ENCODE results near the gene SP100.

The SP100 gene

DNA sequence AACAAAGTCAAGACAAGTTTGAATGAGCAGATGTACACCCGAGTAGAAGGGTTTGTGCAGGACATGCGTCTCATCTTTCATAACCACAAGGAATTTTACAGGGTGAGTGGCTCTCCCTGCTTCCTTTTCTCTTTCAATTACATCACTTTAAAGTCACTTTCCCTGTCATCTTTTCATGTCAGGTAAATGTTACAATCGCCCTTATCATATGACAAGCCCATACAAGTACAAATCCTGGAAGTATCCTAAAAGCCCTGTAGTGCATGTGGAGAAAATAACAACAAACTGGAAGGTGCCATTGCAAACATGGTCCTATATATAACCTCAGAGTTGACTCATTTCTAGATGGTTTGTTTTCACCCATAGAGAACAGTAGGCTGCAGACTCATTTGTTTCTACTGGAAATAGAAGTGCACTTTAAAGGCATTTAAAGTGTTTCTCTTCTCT is 126.0 kb downstream of the SP100 start (continued):
- TF ChIP-seq, protein P1, sequence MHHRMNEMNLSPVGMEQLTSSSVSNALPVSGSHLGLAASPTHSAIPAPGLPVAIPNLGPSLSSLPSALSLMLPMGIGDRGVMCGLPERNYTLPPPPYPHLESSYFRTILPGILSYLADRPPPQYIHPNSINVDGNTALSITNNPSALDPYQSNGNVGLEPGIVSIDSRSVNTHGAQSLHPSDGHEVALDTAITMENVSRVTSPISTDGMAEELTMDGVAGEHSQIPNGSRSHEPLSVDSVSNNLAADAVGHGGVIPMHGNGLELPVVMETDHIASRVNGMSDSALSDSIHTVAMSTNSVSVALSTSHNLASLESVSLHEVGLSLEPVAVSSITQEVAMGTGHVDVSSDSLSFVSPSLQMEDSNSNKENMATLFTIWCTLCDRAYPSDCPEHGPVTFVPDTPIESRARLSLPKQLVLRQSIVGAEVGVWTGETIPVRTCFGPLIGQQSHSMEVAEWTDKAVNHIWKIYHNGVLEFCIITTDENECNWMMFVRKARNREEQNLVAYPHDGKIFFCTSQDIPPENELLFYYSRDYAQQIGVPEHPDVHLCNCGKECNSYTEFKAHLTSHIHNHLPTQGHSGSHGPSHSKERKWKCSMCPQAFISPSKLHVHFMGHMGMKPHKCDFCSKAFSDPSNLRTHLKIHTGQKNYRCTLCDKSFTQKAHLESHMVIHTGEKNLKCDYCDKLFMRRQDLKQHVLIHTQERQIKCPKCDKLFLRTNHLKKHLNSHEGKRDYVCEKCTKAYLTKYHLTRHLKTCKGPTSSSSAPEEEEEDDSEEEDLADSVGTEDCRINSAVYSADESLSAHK (tag by site-specific recombination; IDR thresholded peaks at IDR 0.05): no peak

GRCh38 chr2:230542751-230543150 is 126.8 kb downstream of the SP100 start:
- POLR2A ChIA-PET: no interaction called here
- H3K4me3 ChIP-seq (ENCODE audit: low read depth, low read length): no peak overlapping the region
- no peaks in the 10 kb centered on the region for H3K4me1 ChIP-seq (ENCODE audit: control insufficient read depth, insufficient read depth, low read length)
- no peaks in the 10 kb centered on the region for H3K36me3 ChIP-seq (ENCODE audit: control insufficient read depth in 2 of 2, insufficient read depth in 1 of 2, low read length in 2 of 2)
- CTCF ChIA-PET: no interaction called here
- TF ChIP-seq ZNF416 (tag by site-specific recombination; IDR thresholded peaks at IDR 0.05) (no peak), FEZF1 (tag by site-specific recombination; IDR thresholded peaks at IDR 0.05) (no peak), ZNF76 (tag by site-specific recombination; IDR thresholded peaks at IDR 0.05; ENCODE audit: borderline replicate concordance, low read depth) (no peak), ZNF670 (tag by site-specific recombination; IDR thresholded peaks at IDR 0.05; ENCODE audit: low read depth) (no peak), ZNF19 (tag by site-specific recombination; IDR thresholded peaks at IDR 0.05; ENCODE audit: low read depth) (no peak)
- H3K9me3 ChIP-seq (ENCODE audit: control insufficient read depth, insufficient read depth, low read depth, low read length): no peaks in the 10 kb centered on the region
- H3K27ac ChIP-seq (ENCODE audit: extremely low read depth, low read depth, low read length): no peak overlapping the region

- no peaks in the 10 kb centered on the region for H3K4me1 ChIP-seq (ENCODE audit: control insufficient read depth, insufficient read depth, low read length)
- TF ChIP-seq ZNF791 (tag by site-specific recombination; IDR thresholded peaks at IDR 0.05): no peak
- no peak for TF ChIP-seq ZNF398 (tag by site-specific recombination; IDR thresholded peaks at IDR 0.05)
- no peak for TF ChIP-seq ZNF202 (tag by site-specific recombination; IDR thresholded peaks at IDR 0.05; ENCODE audit: borderline replicate concordance)
- TF ChIP-seq ZNF341 (tag by site-specific recombination; IDR thresholded peaks at IDR 0.05; ENCODE audit: low read depth): no peak
- no peak for TF ChIP-seq ELK4 (IDR thresholded peaks at IDR 0.05; ENCODE audit: borderline replicate concordance, low read depth, low read length)
- no peak for TF ChIP-seq ZNF239 (tag by site-specific recombination; IDR thresholded peaks at IDR 0.05)
- no peak for TF ChIP-seq ZNF529 (tag by site-specific recombination; IDR thresholded peaks at IDR 0.05; ENCODE audit: insufficient replicate concordance)
- TF ChIP-seq, protein P2, sequence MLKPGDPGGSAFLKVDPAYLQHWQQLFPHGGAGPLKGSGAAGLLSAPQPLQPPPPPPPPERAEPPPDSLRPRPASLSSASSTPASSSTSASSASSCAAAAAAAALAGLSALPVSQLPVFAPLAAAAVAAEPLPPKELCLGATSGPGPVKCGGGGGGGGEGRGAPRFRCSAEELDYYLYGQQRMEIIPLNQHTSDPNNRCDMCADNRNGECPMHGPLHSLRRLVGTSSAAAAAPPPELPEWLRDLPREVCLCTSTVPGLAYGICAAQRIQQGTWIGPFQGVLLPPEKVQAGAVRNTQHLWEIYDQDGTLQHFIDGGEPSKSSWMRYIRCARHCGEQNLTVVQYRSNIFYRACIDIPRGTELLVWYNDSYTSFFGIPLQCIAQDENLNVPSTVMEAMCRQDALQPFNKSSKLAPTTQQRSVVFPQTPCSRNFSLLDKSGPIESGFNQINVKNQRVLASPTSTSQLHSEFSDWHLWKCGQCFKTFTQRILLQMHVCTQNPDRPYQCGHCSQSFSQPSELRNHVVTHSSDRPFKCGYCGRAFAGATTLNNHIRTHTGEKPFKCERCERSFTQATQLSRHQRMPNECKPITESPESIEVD (tag by site-specific recombination; IDR thresholded peaks at IDR 0.05): no peak
- no peak for TF ChIP-seq PRDM1 (tag by site-specific recombination; IDR thresholded peaks at IDR 0.05)
- no peak for TF ChIP-seq ZNF514 (tag by site-specific recombination; IDR thresholded peaks at IDR 0.05)
- CTCF ChIA-PET: no interaction called here
- no peak overlapping the region for H3K27ac ChIP-seq (ENCODE audit: extremely low read depth, low read depth, low read length)
- no peaks in the 10 kb centered on the region for H3K36me3 ChIP-seq (ENCODE audit: control insufficient read depth in 2 of 2, insufficient read depth in 1 of 2, low read length in 2 of 2)
- H3K9me3 ChIP-seq (ENCODE audit: control insufficient read depth, insufficient read depth, low read depth, low read length): no peaks in the 10 kb centered on the region
- H3K4me3 ChIP-seq (ENCODE audit: low read depth, low read length): no peak overlapping the region
- POLR2A ChIA-PET: interaction anchor here (0.5 kb wide), 1 partner anchor 37 kb away, joined by 3 read pairs; no protein-coding TSS in a partner anchor
These were observed 136.2 kb downstream of the SP100 start for GRCh38 chr2:230552181-230552580.

Data from HEK293 (cell line).